Ishikawa (cell line): ENCODE results near the gene DMBX1.

Source experiments
- CEBPB ChIP-seq: IDR thresholded peaks from 2 replicates; pipeline ENCODE4 v1.6.1; 2012
- EP300 ChIP-seq: IDR thresholded peaks from 2 replicates; pipeline ENCODE4 v1.6.1; 2012; ENCODE audit warnings: borderline replicate concordance
- FOXM1 ChIP-seq: IDR thresholded peaks from 2 replicates; pipeline ENCODE4 v1.6.1; 2012; ENCODE audit warnings: low read depth, borderline replicate concordance
- NFIC ChIP-seq: IDR thresholded peaks from 2 replicates; pipeline ENCODE4 v1.6.1; 2012
- RAD21 ChIP-seq: IDR thresholded peaks from 2 replicates; pipeline ENCODE4 v1.6.1; 2012; ENCODE audit warnings: low read depth
- TCF12 ChIP-seq: IDR thresholded peaks from 2 replicates; pipeline ENCODE4 v1.6.1; 2012; ENCODE audit warnings: low read depth
- TEAD4 ChIP-seq: IDR thresholded peaks from 2 replicates; pipeline ENCODE4 v1.6.1; 2012
- YY1 ChIP-seq: IDR thresholded peaks from 2 replicates; pipeline ENCODE4 v1.6.1; 2012; ENCODE audit warnings: low read depth
- ZBTB7A ChIP-seq: IDR thresholded peaks from 2 replicates; pipeline ENCODE4 v1.6.1; 2012; ENCODE audit warnings: low read depth
- TF ChIP-seq, protein P1 (sequence below): IDR thresholded peaks from 2 replicates; pipeline ENCODE4 v1.6.1; 2012; ENCODE audit warnings: low read depth, mild to moderate bottlenecking
- TF ChIP-seq, protein P2 (sequence below): IDR thresholded peaks from 2 replicates; pipeline ENCODE4 v1.6.1; 2012

DNA sequence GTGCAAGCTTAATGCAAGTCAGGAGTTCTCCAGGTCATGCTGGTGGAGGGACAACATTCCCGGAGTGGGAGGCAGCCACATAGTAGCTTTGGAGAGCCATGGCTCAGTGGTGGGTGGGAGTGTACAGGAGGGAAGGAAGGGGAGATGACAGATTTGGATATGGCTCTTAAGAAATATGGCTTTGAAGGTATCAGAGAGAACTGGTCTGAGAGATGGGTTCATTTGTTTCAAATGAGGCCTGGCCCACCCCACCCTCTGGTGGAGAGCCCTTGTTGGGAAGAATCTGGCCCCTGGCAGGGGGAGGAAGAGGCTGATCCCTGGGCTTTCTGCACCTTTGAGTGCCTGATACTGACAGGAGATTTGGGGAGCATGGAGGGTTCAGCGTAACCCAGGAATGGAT lies 6.1 kb downstream of the DMBX1 start:
- TF ChIP-seq, protein P1, sequence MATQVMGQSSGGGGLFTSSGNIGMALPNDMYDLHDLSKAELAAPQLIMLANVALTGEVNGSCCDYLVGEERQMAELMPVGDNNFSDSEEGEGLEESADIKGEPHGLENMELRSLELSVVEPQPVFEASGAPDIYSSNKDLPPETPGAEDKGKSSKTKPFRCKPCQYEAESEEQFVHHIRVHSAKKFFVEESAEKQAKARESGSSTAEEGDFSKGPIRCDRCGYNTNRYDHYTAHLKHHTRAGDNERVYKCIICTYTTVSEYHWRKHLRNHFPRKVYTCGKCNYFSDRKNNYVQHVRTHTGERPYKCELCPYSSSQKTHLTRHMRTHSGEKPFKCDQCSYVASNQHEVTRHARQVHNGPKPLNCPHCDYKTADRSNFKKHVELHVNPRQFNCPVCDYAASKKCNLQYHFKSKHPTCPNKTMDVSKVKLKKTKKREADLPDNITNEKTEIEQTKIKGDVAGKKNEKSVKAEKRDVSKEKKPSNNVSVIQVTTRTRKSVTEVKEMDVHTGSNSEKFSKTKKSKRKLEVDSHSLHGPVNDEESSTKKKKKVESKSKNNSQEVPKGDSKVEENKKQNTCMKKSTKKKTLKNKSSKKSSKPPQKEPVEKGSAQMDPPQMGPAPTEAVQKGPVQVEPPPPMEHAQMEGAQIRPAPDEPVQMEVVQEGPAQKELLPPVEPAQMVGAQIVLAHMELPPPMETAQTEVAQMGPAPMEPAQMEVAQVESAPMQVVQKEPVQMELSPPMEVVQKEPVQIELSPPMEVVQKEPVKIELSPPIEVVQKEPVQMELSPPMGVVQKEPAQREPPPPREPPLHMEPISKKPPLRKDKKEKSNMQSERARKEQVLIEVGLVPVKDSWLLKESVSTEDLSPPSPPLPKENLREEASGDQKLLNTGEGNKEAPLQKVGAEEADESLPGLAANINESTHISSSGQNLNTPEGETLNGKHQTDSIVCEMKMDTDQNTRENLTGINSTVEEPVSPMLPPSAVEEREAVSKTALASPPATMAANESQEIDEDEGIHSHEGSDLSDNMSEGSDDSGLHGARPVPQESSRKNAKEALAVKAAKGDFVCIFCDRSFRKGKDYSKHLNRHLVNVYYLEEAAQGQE = no peak
- TF ChIP-seq RAD21 (no peak), ZBTB7A (no peak), EP300 (no peak), CEBPB (no peak), NFIC (no peak), TEAD4 (no peak), TCF12 (no peak), FOXM1 (no peak), YY1 (no peak)
- TF ChIP-seq, protein P2, sequence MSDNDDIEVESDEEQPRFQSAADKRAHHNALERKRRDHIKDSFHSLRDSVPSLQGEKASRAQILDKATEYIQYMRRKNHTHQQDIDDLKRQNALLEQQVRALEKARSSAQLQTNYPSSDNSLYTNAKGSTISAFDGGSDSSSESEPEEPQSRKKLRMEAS = no peak
